HG02870 (cell line): ENCODE data around the gene EPHA10.

Source experiments
- ATAC-seq: cut with Tn5 transposase; IDR thresholded peaks from one replicate; pipeline ENCODE4 v1.9.1; 2021; ENCODE audit warnings: mild to moderate bottlenecking, moderate library complexity; ENCODE audit not compliant: unreplicated experiment

EPHA10 gene

DNA sequence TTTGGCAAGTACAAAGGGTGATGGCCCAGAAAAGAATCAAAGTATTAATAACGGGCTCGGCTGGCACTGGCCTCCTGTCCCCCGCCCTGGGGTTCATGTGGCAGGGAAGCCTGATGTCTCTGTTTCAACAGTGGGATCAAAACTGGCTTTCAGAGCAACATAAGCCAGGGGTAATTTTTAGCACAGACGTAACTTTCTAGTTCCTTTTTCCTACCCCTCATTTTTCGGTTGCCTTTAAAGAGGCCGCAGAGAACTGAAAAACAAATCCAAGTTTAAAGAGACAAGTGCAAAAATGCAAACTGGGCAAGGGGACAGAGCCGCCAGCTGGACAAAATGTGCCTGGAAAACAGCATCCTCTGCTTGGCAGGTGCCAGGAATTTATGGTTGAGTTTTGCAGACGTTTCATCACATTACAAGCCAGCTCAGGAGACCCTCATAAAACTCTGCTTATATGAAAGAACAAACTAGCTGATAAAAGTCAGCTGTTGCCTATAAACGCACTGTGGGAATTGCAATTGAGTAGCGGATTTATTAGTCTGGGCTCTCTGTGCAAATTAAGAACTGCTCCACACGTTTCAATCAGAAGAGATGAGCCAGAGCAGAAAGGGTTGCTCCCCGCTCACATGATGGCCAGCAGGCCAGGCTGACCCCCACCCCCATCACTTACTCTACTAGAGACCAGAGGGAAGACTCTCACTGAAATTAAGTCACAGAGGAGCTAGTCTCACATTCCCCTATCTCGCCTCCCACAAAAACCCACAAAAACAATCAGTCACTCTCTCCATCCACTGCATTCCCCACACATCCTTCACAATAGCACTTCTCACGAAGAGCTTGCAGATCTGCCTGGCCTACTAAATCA, 88.4 kb downstream of the EPHA10 start:
- no peak for ATAC-seq

DNA sequence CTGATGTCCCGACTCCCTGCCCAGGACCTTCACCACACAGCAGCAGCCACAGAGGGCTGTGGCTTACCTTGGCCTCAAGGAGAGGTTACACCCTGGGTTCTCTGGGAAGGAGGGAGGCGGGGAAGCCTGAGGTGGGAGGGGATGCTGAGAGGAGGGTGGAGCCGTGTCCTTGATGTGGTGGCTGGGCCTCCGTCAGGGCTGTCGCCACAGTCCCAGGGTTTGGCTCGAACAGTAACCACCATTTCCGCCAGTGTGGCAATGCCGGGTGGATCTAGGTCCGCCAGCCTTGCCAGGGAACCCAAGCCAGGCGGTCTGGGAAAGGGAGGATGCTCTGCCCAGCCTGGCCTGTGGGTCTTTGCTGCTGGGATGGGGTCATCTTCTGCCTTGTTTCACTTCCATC, 91.0 kb downstream of the EPHA10 start:
- no peak for ATAC-seq

DNA sequence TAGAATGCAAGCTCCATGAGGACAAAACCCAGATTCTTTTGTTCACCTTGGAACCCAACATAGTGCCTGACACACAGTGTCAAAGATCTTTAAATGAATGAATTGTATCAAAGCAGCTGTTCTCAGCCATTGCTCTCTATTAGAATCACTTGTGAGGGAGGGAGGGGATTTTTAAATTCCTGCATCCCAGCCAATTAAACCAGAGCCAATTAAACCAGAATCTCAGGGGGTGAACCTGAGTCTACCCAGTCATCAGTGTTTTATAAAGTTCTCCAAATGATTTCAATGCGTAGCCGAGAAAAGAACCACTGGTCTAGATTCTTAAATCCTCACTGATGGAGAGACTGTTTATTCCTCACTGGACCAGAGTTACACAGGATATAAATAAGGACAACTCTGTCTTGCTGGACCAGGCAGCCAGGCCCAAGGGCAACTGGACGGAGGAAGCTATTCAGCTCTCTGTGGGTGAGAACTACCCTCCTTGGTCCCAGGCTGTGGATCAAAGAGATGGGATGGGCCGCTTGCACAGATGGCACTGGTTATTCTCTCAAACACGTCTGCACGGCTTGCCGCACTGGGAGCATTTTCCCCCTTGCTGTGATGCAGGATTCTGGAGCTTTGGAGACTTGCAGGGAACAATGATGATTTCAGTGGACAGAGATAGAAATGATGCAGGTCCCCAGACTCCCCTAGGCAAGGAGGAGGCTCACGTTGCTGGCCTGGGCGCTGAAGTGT, 92.6 kb downstream of the EPHA10 start:
- ATAC-seq: no peak

DNA sequence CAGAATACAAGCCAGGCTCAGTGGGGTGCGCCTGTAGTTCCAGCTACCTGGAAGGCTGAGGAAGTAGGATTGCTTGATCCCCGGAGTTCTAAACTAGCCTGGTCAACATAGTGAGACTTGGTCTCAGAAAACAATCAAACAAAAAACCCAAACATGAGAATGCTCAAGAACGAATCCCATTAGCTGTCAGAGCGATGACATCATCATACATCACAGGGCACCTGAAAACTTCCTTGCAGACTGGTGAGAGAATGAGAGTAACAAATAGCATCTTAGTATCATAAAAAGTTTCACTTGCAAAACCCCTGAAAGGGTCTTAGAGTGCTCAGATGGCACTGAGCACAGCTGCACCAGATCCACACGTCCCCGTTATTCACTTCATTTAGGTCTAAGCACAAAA, 93.7 kb downstream of the EPHA10 start:
- ATAC-seq: no peak

DNA sequence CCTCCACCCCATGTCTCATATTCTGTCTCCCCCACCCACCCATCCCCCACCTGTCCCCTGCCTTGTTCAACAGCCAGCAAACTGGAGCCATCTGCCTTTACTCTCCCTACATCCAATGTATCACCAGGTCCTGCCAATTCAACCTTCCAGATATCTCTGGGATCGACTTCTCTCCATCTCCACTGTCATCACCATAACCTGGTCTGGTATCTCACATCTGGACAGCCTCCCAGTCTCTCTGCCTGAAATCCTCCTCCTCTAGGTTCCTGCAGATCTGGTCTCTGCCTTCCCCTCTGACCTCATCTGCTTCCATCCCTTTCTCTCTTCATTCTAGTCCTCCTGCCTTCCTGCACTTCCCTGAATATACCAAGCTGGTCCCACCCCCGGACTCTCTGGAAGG, 94.8 kb downstream of the EPHA10 start:
- ATAC-seq: no peak

DNA sequence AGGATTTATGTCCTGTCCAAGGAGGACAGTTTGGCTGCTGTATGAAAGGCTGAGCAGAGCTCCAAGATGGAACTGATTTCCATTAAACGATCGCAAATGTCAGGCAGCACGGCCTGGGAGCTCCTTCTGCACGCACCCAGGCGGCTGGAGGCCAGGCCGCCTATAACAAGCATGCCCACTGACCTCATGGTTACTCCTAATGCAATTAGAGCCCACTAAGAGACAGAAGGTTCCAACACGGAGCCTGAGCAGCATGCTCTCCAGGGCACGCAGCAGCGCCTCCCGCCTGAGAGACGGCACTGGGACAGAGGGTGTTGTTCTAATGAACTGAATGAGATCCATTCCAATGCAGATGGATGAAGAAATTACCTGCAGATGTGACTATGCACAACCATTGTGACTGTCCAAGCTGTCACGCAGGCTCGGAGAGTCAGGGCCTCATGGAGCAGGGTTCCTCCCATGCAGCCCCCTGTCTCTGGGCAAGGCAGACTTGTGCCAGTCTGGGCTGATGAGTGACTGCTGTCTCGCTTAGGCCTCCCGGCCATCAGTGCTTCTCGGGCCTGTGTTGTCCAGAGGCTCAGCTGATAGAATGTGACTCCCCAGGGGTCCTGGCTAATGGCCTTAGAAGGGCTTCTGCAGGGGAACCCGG, 97.8 kb downstream of the EPHA10 start:
- no peak for ATAC-seq

DNA sequence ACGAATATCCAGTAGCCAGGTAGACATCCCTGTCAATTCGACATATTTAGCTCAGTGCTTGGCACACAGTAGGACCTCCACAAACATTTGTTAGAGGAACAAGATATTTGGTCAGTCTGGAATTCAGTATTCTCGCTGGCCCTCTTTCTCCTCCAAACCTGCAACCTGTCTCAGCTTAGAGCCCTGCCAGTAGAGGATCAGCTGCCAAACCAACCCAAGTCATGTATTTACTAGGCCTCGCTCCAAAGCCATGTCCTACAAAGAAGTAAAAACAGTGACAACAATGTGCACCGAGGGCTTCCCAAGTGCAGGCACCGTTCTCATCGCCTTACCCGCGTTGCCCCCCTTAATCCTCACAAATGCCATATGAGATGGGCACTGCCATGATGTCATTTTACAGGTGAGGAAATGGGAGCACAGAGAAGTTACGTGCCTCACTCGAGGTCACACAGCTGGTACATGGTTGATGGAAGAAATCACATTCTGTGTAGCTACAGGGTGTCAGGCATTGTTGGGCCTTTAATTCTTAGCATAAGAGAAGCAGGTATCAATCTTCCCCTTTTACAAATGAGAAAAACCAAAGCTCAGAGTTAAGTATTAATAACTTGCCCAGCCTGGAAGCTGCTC, 98.6 kb downstream of the EPHA10 start:
- no peak for ATAC-seq
